GM12878 (cell line): ENCODE measurements around the gene EFNB2. TPM values are rescaled to one million over a fixed set of nuclear protein-coding genes. Genes with fewer than 3 reads are reported as not detected.

ENCODE experiments used
- ATAC-seq: fragments of 200-7000 bp; cut with Tn5 transposase; 3 replicates; pipeline ENCODE4 v1.9.1; 2020; ENCODE audit warnings: mild to moderate bottlenecking, moderate library complexity
- BruUV-seq: library from RNA; stranded (reverse); fragments of 400-500 nt; replicated peaks from 2 replicates; lab custom pipeline; 2021; lab: Mats Ljungman, UMichigan
- CTCF ChIA-PET: fragments of 300-600 bp; sonication (Branson Sonifier 250); formaldehyde crosslinking; extraction: SDS; loops from one replicate; lab custom pipeline; 2021; ENCODE audit warnings: inconsistent platforms; lab: Yijun Ruan, JAX
- POLR2A ChIA-PET: fragments of 350-600 bp; formaldehyde crosslinking; extraction: SDS; loops from one replicate; lab custom pipeline; 2021; ENCODE audit warnings: inconsistent platforms; lab: Charles Lee
- RAD21 ChIA-PET: fragments of 300-600 bp; sonication (Branson Sonifier 250); formaldehyde crosslinking; loops from one replicate; lab custom pipeline; 2023; ENCODE audit warnings: antibody characterized with exemption; ENCODE audit not compliant: unreplicated experiment; lab: Charles Lee
- SMC1A ChIA-PET: fragments of 300-600 bp; sonication (Branson Sonifier 250); formaldehyde crosslinking; loops from one replicate; lab custom pipeline; 2023; ENCODE audit not compliant: unreplicated experiment, uncharacterized antibody; lab: Charles Lee
- DNase-seq: peaks from one replicate; pipeline ENCODE4 v3.0.0-alpha.2; 2011; ENCODE audit warnings: low read depth, low spot score
- FAIRE-seq: peaks from 3 replicates; lab custom pipeline; 2011; peaks lifted over from hg19 to GRCh38; lab: Jason Lieb, UNC
- H2AFZ ChIP-seq: 2 replicates; pipeline ENCODE4 v1.6.0; 2011; ENCODE audit warnings: low read depth, low read length, control low read depth; ENCODE audit not compliant: control insufficient read depth
- H3K27ac ChIP-seq: 2 replicates; pipeline ENCODE4 v1.5.1; 2011; ENCODE audit warnings: control low read depth; ENCODE audit not compliant: control insufficient read depth, insufficient read depth
- H3K27me3 ChIP-seq, 2 experiments: replicated peaks in 1 of 2; 2 replicates each; pipeline versions ENCODE4 v1.6.0 to v1.6.1; 2011; ENCODE audit warnings: low read length in 1 of 2; ENCODE audit not compliant: control insufficient read depth in 2 of 2, insufficient read depth in 2 of 2
- H3K36me3 ChIP-seq, 2 experiments: 2 replicates each; pipeline ENCODE4 v1.5.1; 2011; ENCODE audit warnings: low read length in 1 of 2; ENCODE audit not compliant: control insufficient read depth in 2 of 2, insufficient read depth in 2 of 2
- H3K4me1 ChIP-seq: 2 replicates; pipeline ENCODE4 v1.6.1; 2011; ENCODE audit warnings: mild to moderate bottlenecking, low read length, moderate library complexity, mixed read lengths; ENCODE audit not compliant: control insufficient read depth, insufficient read depth
- H3K4me2 ChIP-seq: 2 replicates; pipeline ENCODE4 v1.6.0; 2011; ENCODE audit warnings: control low read depth; ENCODE audit not compliant: control insufficient read depth, insufficient read depth
- H3K4me3 ChIP-seq: fragments of 200-600 bp; sonication (generic); 2 replicates; pipeline ENCODE4 v1.5.1; 2016
- H3K79me2 ChIP-seq: 2 replicates; pipeline ENCODE4 v1.6.0; 2011; ENCODE audit warnings: low read length; ENCODE audit not compliant: control insufficient read depth, insufficient read depth
- H3K9ac ChIP-seq: 2 replicates; pipeline ENCODE4 v1.8.0; 2011; ENCODE audit warnings: low read length, control low read depth, mixed read lengths; ENCODE audit not compliant: control insufficient read depth, insufficient read depth
- H3K9me3 ChIP-seq: replicated peaks from 3 replicates; pipeline ENCODE4 v1.5.1; 2011; ENCODE audit warnings: mild to moderate bottlenecking, low read length; ENCODE audit not compliant: control insufficient read depth, insufficient read depth
- H4K20me1 ChIP-seq: 2 replicates; pipeline ENCODE4 v1.6.0; 2011; ENCODE audit not compliant: control insufficient read depth, insufficient read depth
- ATF3 ChIP-seq: IDR thresholded peaks from 2 replicates; pipeline ENCODE4 v1.6.1; 2011; ENCODE audit warnings: low read depth, mild to moderate bottlenecking, low read length, moderate library complexity, borderline replicate concordance; ENCODE audit errors: extremely low read depth
- BMI1 ChIP-seq: fragments of 450-650 bp; IDR thresholded peaks from 2 replicates; pipeline ENCODE4 v1.6.1; 2016; ENCODE audit warnings: mild to moderate bottlenecking, moderate library complexity, borderline replicate concordance
- CHD4 ChIP-seq: fragments of 200-600 bp; sonication (generic); IDR thresholded peaks from 2 replicates; pipeline ENCODE4 v1.6.1; 2016; ENCODE audit warnings: mild to moderate bottlenecking
- NR2C2 ChIP-seq: IDR thresholded peaks from 2 replicates; pipeline ENCODE4 v1.6.1; 2011; ENCODE audit warnings: borderline replicate concordance, low read depth; ENCODE audit not compliant: control insufficient read depth, insufficient read length
- SRF ChIP-seq, 2 experiments: IDR thresholded peaks; 2 replicates each; pipeline ENCODE4 v1.6.1; 2011; ENCODE audit warnings: low read depth in 2 of 2, low read length in 2 of 2, mild to moderate bottlenecking in 1 of 2, moderate library complexity in 1 of 2
- TCF12 ChIP-seq: IDR thresholded peaks from 2 replicates; pipeline ENCODE4 v1.6.1; 2011; ENCODE audit warnings: low read depth, mild to moderate bottlenecking, low read length
- USF1 ChIP-seq: IDR thresholded peaks from 2 replicates; pipeline ENCODE4 v1.6.1; 2011; ENCODE audit warnings: borderline replicate concordance, low read depth, mild to moderate bottlenecking, moderate library complexity, mixed read lengths, low read length; ENCODE audit not compliant: insufficient read depth; ENCODE audit errors: extremely low read length
- ZBTB33 ChIP-seq: fragments of 450-650 bp; IDR thresholded peaks from 2 replicates; pipeline ENCODE4 v1.6.1; 2017; ENCODE audit warnings: mild to moderate bottlenecking
- ZBTB4 ChIP-seq: fragments of 450-650 bp; formaldehyde crosslinking; IDR thresholded peaks from 2 replicates; pipeline ENCODE4 v1.4.0; 2022; ENCODE audit warnings: mild to moderate bottlenecking, moderate library complexity
- ZNF207 ChIP-seq: fragments of 450-650 bp; IDR thresholded peaks from 2 replicates; pipeline ENCODE4 v1.6.1; 2014; ENCODE audit warnings: antibody characterized with exemption, mild to moderate bottlenecking, borderline replicate concordance
- ZNF24 ChIP-seq: fragments of 450-650 bp; IDR thresholded peaks from 2 replicates; pipeline ENCODE4 v1.6.1; 2017; ENCODE audit warnings: antibody characterized with exemption, mild to moderate bottlenecking
- ZNF274 ChIP-seq: IDR thresholded peaks from one replicate; pipeline ENCODE4 v1.8.0; 2011; ENCODE audit not compliant: insufficient read length, insufficient read depth
- WGBS: methylation state at CpG from one replicate; pipeline ENCODE4 v1.1.6; 2016; ENCODE audit warnings: low lambda C conversion rate; ENCODE audit not compliant: insufficient replicate concordance, insufficient coverage; ENCODE audit errors: missing lambda C conversion rate; 5-methylcytosine and 5-hydroxymethylcytosine counted together
- in situ Hi-C: fragments of 300-500 bp; cut with MboI; formaldehyde crosslinking; loops from 9 replicates; pipeline ENCODE4 v1.14.3; 2018; ENCODE audit warnings: mixed read lengths
- intact Hi-C: fragments of 100-400 bp; cut with micrococcal nuclease; formaldehyde crosslinking; loops from one replicate; pipeline ENCODE4 v1.14.2; 2022; ENCODE audit not compliant: unreplicated experiment
- polyA plus RNA-seq, 11 experiments: library from polyadenylated mRNA; depleted of rRNA in 4 of 11; unstranded in 6 of 11; stranded (reverse) in 5 of 11; fragments of >200 nt; fragmentation: Nextera tagmentation in 4 of 11; fragmentation: Illumina TruSeq in 1 of 11; extraction: Ambion mirVana in 4 of 11; extraction: Trizol in 1 of 11; gene quantifications; 1 replicate in 1 of 11; 2 replicates in 10 of 11; pipeline versions ENCODE4 v1.2.1 to v1.2.3, GENCODE V29; 2011 to 2016; ENCODE audit warnings: inconsistent platforms in 2 of 11, missing spikeins in 2 of 11, low read depth in 1 of 11
- total RNA-seq, 4 experiments: library from RNA; depleted of rRNA in 3 of 4; stranded (reverse); fragments of >200 nt in 3 of 4; fragmentation: Illumina TruSeq in 1 of 4; extraction: Trizol in 1 of 4; gene quantifications; 2 replicates each; pipeline versions ENCODE4 v1.2.1 to v1.2.3, GENCODE V29; 2013 to 2021

Gene EFNB2
- total and polyA plus RNA-seq, 10 of the 15 experiments (the other 5 are each of a cell fraction or from before 2014, with no cell fraction given): 0.12 to 1.5 (median 0.31) TPM; not detected in 1

GRCh38 chr13:106481919-106482318, 53.5 kb downstream of the EFNB2 start:
- 15% methylated on average over 4 of the region's 4 CpGs for WGBS
- TF ChIP-seq ZNF207 (no peak), USF1 (no peak), CHD4 (no peak), ZBTB33 (no peak), ZNF24 (no peak), ATF3 (no peak), BMI1 (no peak), ZNF274 (no peak), SRF (IDR thresholded peaks at IDR 0.05; ENCODE audit: low read depth in 2 of 2, low read length in 2 of 2) (no peak), TCF12 (no peak), ZBTB4 (no peak), NR2C2 (no peak)
- Histone ChIP-seq H3K27ac (no peak overlapping the region), H3K27me3 (0 out of 4 replicates have a peak, but pooled peaks cover 0 to 3% of the 10 kb centered on the region in 2 experiments), H2AFZ (no peak overlapping the region), H3K36me3 (no peaks in the 10 kb centered on the region), H4K20me1 (no peaks in the 10 kb centered on the region), H3K4me1 (no peaks in the 10 kb centered on the region), H3K4me2 (no peak overlapping the region), H3K9me3 (no peaks in the 10 kb centered on the region), H3K79me2 (no peaks in the 10 kb centered on the region), H3K9ac (no peak overlapping the region), H3K4me3 (no peak overlapping the region)
- BruUV-seq: no TSS peak
- ATAC-seq (no peak), FAIRE-seq (no peak), DNase-seq (no peak)
- RAD21 ChIA-PET: no interaction called here
- in situ Hi-C loops: no loop called here
- SMC1A ChIA-PET: interaction anchor here (1.3 kb wide), 1 partner anchor 35 kb away, joined by 3 read pairs; no protein-coding TSS in a partner anchor
- intact Hi-C loops: no loop called here
- CTCF ChIA-PET: interaction anchor here (0.6 kb wide), 1 partner anchor 1272 kb away, joined by 3 read pairs; no protein-coding TSS in a partner anchor
- POLR2A ChIA-PET: no interaction called here
